ENCODE measurements around the gene INF2. TPM values are rescaled to one million over a fixed set of nuclear protein-coding genes. Genes with fewer than 3 reads are reported as not detected.

The INF2 gene
- total and polyA plus RNA-seq, 4 donors, result 13.1 to 51.6 (median 25.5) TPM

DNA sequence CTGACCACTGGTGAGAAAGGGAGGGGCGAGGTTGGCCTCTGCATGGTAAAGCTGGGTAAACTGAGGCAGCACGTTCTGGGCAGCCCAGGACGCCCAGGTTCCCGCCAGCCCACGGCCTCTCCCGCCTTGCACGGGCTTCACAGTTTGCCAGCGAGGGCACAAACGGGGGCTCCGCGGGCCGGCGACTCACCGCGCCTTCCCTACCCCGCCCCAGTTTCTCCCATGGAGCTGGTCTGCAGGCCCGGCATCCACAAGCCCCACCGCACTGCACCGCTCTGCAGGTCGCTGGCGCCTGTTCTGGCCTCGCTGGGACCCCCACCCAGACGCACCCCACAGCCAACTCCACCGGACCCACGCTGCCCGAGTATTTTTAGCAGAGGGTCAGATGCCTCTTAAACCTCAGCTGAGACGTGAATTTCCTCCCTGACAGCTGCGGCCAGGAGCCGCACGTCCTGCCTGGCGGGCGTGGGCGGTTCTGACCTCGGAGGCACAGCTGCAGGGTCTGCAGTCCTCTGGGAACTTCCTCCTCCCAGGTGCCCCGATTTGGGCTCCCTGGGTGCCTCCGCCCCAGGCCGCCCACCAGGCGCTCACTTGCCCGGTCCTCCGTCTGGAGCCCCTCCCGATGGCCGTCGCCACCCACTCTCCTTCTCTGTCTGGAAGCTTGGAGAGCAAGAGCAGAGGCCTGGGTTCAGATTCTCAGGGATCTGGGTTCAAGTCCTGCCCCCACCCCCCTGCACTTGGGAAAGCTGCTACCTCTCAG is 29.5 kb upstream of the INF2 start:
- H3K9me3 ChIP-seq (ENCODE audit: control insufficient read depth in 4 of 4, low read length in 3 of 4), result no peaks in the 10 kb centered on the region
- no peaks in the 10 kb centered on the region for H3K36me3 ChIP-seq (ENCODE audit: control insufficient read depth in 4 of 4, insufficient read depth in 3 of 4, low read depth in 1 of 4, low read length in 3 of 4)
- TF ChIP-seq FOXA2 (IDR thresholded peaks at IDR 0.05) (no peak), CTCF (IDR thresholded peaks at IDR 0.05; ENCODE audit: low read depth, low read length, missing input control) (no peak), HNF4A (conservative IDR thresholded peaks at IDR 0.05) (no peak), SP1 (IDR thresholded peaks at IDR 0.05) (no peak), RAD21 (IDR thresholded peaks at IDR 0.05) (no peak), JUND (IDR thresholded peaks at IDR 0.05) (no peak), GABPA (IDR thresholded peaks at IDR 0.05 in 1 of 2, conservative IDR thresholded peaks at IDR 0.05 in 1 of 2) (no peak), TAF1 (conservative IDR thresholded peaks at IDR 0.05) (no peak), HNF4G (IDR thresholded peaks at IDR 0.05) (no peak), MAX (IDR thresholded peaks at IDR 0.05) (no peak), YY1 (IDR thresholded peaks at IDR 0.05) (no peak), FOXA1 (IDR thresholded peaks at IDR 0.05) (no peak), EGR1 (IDR thresholded peaks at IDR 0.05; ENCODE audit: low read depth in 2 of 2) (no peak), NR2F2 (IDR thresholded peaks at IDR 0.05) (no peak), RXRA (IDR thresholded peaks at IDR 0.05) (no peak), REST (IDR thresholded peaks at IDR 0.05) (no peak), ATF3 (IDR thresholded peaks at IDR 0.05) (no peak)
- TF ChIP-seq, protein P1, sequence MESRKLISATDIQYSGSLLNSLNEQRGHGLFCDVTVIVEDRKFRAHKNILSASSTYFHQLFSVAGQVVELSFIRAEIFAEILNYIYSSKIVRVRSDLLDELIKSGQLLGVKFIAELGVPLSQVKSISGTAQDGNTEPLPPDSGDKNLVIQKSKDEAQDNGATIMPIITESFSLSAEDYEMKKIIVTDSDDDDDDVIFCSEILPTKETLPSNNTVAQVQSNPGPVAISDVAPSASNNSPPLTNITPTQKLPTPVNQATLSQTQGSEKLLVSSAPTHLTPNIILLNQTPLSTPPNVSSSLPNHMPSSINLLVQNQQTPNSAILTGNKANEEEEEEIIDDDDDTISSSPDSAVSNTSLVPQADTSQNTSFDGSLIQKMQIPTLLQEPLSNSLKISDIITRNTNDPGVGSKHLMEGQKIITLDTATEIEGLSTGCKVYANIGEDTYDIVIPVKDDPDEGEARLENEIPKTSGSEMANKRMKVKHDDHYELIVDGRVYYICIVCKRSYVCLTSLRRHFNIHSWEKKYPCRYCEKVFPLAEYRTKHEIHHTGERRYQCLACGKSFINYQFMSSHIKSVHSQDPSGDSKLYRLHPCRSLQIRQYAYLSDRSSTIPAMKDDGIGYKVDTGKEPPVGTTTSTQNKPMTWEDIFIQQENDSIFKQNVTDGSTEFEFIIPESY (IDR thresholded peaks at IDR 0.05), result no peak
- H3K27ac ChIP-seq (ENCODE audit: low read depth in 1 of 2, low read length in 2 of 2), result no peak overlapping the region
- no peak overlapping the region for H3K4me3 ChIP-seq (ENCODE audit: low read depth in 1 of 3, low read length in 3 of 3)
- peaks cover 5 to 18% (median 10%) of the 10 kb centered on the region in 4 donors for H3K4me1 ChIP-seq (ENCODE audit: control insufficient read depth in 4 of 4, insufficient read depth in 4 of 4, low read length in 3 of 4)
- WGBS, result 58% methylated on average over 43 of the region's 43 CpGs
- no peaks in the 10 kb centered on the region for H3K27me3 ChIP-seq (ENCODE audit: control insufficient read depth in 4 of 4, insufficient read depth in 4 of 4, low read length in 3 of 4)
- DNase-seq (ENCODE audit: low spot score), result no peak
- no peak overlapping the region for H3K9ac ChIP-seq (ENCODE audit: low read depth in 1 of 2, low read length in 2 of 2)
